8988T (cell line): ENCODE data around the gene ZNF888.
"Not testable (repeated sequence)": the region's sequence is repeated elsewhere in the genome, so short reads cannot be mapped to it uniquely, and the experiment has no call there.

ENCODE experiments used
- DNase-seq: peaks from one replicate; pipeline ENCODE4 v3.0.0; 2011

The ZNF888 gene

GRCh38 chr19:52868031-52868430 is 55.2 kb downstream of the ZNF888 start:
- not testable (repeated sequence) for DNase-seq

- DNase-seq, result peak; percentile 12
Measured at GRCh38 chr19:52857378-52858191, 65.6 kb downstream of the ZNF888 start, which contains the start of gene ZNF468. Gene ZNF468, minus strand, starts transcription at chr19:52857619. Its CDS starts 3,347 bp downstream, at chr19:52854272.

GRCh38 chr19:52856540-52857377 is 66.5 kb downstream of the ZNF888 start:
- DNase-seq, result not testable (repeated sequence)
